GM12878 (cell line): ENCODE measurements around the gene TCF7.

Source experiments
- CEBPB ChIP-seq, 2 experiments: fragments of 150-350 bp in 1 of 2; IDR thresholded peaks; 2 replicates each; pipeline ENCODE4 v1.6.1; 2012 to 2014; ENCODE audit warnings: low read depth in 2 of 2, low read length in 2 of 2, borderline replicate concordance in 1 of 2, inconsistent platforms in 1 of 2
- CREB1 ChIP-seq: IDR thresholded peaks from 2 replicates; pipeline ENCODE4 v1.6.1; 2012; ENCODE audit warnings: low read depth, mild to moderate bottlenecking, inconsistent platforms
- SREBF2 ChIP-seq: IDR thresholded peaks from 2 replicates; pipeline ENCODE4 v1.6.1; 2012; ENCODE audit warnings: mild to moderate bottlenecking, low read length

DNA sequence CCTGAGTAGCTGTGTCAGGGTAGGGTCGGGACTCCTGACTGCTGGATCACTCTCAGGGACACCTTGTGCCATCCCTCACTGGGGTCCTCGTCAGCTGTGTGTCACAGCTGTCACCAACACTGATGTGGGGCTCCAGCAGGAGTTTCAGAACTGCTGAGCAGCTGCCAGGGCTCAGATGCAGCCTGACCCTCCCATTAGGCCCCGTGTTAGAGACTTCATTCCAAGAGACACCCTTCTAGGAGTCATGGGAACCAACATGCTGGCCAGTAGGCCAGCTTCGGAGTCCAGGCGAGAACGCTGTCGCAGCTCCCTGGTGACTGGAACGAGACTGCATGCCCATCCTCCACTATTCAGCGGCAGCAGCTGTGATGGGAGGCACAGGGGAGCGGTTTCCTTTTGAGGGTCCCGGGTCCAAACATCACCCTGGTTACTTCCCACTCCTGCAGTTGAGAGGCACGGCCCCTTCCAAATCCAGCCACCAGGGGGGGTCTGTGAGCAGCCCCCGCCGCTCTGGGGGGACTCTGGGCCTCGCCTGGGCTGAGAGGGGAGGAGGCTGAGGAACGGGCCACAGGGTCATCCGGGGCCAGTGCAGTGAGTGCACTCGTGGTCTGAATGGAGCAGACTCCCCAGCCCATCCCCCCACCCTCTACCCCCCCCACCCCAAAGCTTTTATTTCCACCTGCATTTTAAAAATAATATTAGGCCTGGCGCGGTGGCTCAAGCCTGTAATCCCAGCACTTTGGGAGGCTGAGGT lies 12.6 kb upstream of the TCF7 start:
- no peak for TF ChIP-seq CREB1
- TF ChIP-seq SREBF2, result no peak
- TF ChIP-seq CEBPB (IDR thresholded peaks at IDR 0.05; ENCODE audit: borderline replicate concordance in 1 of 2, low read depth in 2 of 2, low read length in 2 of 2), result no peak
